Measurements from ENCODE around the gene PDE12.

PDE12 gene

GRCh38 chr3:57545636-57546268 lies 10.3 kb upstream of the PDE12 start:
- TF ChIP-seq, protein P1, sequence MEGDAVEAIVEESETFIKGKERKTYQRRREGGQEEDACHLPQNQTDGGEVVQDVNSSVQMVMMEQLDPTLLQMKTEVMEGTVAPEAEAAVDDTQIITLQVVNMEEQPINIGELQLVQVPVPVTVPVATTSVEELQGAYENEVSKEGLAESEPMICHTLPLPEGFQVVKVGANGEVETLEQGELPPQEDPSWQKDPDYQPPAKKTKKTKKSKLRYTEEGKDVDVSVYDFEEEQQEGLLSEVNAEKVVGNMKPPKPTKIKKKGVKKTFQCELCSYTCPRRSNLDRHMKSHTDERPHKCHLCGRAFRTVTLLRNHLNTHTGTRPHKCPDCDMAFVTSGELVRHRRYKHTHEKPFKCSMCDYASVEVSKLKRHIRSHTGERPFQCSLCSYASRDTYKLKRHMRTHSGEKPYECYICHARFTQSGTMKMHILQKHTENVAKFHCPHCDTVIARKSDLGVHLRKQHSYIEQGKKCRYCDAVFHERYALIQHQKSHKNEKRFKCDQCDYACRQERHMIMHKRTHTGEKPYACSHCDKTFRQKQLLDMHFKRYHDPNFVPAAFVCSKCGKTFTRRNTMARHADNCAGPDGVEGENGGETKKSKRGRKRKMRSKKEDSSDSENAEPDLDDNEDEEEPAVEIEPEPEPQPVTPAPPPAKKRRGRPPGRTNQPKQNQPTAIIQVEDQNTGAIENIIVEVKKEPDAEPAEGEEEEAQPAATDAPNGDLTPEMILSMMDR (IDR thresholded peaks at IDR 0.05; ENCODE audit: extremely low read depth, insufficient read depth, missing control alignments) = no peak
- DNase-seq (ENCODE audit: low spot score) = no peak
- in situ Hi-C loops (cut with MboI; ENCODE audit: low pct_unique_long_range_greater_than_20kb, low sequenced_read_pairs, unreplicated experiment) = no loop called here

GRCh38 chr3:57546616-57547015 lies 9.5 kb upstream of the PDE12 start:
- TF ChIP-seq, protein P1 (IDR thresholded peaks at IDR 0.05; ENCODE audit: extremely low read depth, insufficient read depth, missing control alignments) = no peak
- in situ Hi-C loops (cut with MboI; ENCODE audit: low pct_unique_long_range_greater_than_20kb, low sequenced_read_pairs, unreplicated experiment) = no loop called here
- no peak for DNase-seq (ENCODE audit: low spot score)

DNA sequence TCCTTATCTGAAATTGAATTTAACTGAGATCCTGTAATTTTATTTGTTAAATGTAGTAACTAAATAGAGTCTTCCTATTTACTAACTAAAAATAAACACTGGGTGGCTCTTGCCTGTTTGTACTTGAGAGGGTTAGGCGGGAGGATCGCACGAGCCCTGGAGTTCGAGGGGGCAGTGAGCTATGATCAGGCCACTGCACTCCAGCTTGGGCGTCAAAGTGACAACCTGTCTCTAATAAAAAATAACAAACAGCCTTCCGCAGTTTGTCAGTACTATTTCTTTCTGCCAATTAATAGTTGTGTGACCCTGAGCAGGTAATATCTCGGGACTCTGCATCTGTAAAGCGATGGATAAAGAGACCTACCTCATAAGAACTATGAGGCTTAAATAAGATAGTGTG lies 768 bp upstream of the PDE12 start:
- DNase-seq (ENCODE audit: low spot score) = no peak
- in situ Hi-C loops (cut with MboI; ENCODE audit: low pct_unique_long_range_greater_than_20kb, low sequenced_read_pairs, unreplicated experiment) = loop anchor here (25.0 kb wide), 1 partner anchor 368 kb away; the partner anchor contains the start of gene HESX1
- TF ChIP-seq, protein P1 (IDR thresholded peaks at IDR 0.05; ENCODE audit: extremely low read depth, insufficient read depth, missing control alignments) = no peak

DNA sequence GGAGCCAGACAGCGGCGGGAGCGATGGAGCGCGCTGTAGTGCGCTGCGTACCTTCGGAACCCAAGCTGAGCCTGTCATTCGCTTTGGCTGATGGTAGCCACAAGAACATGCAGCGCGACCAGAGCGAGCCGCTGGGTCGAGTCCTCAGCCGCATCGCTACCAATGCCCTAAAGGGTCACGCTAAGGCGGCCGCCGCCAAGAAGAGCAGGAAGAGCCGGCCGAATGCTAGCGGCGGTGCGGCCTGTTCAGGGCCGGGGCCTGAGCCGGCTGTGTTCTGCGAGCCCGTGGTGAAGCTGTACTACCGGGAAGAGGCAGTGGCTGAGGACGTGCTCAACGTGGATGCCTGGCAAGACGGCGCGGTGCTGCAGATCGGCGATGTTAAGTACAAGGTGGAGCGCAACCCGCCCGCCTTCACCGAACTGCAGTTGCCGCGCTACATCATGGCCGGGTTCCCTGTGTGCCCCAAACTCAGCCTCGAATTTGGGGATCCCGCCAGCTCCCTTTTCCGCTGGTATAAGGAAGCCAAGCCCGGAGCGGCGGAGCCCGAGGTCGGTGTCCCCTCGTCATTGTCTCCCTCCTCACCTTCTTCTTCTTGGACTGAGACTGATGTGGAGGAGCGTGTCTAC lies 498 bp downstream of the PDE12 start:
- in situ Hi-C loops (cut with MboI; ENCODE audit: low pct_unique_long_range_greater_than_20kb, low sequenced_read_pairs, unreplicated experiment) = loop anchor here (25.0 kb wide), 1 partner anchor 369 kb away; the partner anchor contains the start of gene HESX1
- peak; percentile 35 for DNase-seq (ENCODE audit: low spot score)
- TF ChIP-seq, protein P1 (IDR thresholded peaks at IDR 0.05; ENCODE audit: extremely low read depth, insufficient read depth, missing control alignments) = no peak

GRCh38 chr3:57557085-57557537 lies 1.0 kb downstream of the PDE12 start:
- in situ Hi-C loops (cut with MboI; ENCODE audit: low pct_unique_long_range_greater_than_20kb, low sequenced_read_pairs, unreplicated experiment) = loop anchor here (25.0 kb wide), 1 partner anchor 370 kb away; the partner anchor contains the start of gene HESX1
- TF ChIP-seq, protein P1 (IDR thresholded peaks at IDR 0.05; ENCODE audit: extremely low read depth, insufficient read depth, missing control alignments) = no peak
- peak; percentile 46 for DNase-seq (ENCODE audit: low spot score)

- no peak for DNase-seq (ENCODE audit: low spot score)
- in situ Hi-C loops (cut with MboI; ENCODE audit: low pct_unique_long_range_greater_than_20kb, low sequenced_read_pairs, unreplicated experiment) = loop anchor here (25.0 kb wide), 1 partner anchor 372 kb away; the partner anchor contains the start of gene HESX1
Measured at GRCh38 chr3:57559526-57559925, 3.5 kb downstream of the PDE12 start.

More at GRCh38 chr3:57559526-57559925, 3.5 kb downstream of the PDE12 start:
- TF ChIP-seq, protein P1 (IDR thresholded peaks at IDR 0.05; ENCODE audit: extremely low read depth, insufficient read depth, missing control alignments) = no peak
